Activated CD4-positive, alpha-beta T cell treated with anti-CD3 and anti-CD28 coated beads, Interleukin-2, Interleukin-4, amounts not matched to agents 100 ng/mL and 50 ng/mL, durations not matched to agents 16 hours and 8 hours (primary cell): ENCODE measurements around the gene MLKL.

Experiments used
- DNase-seq: peaks from one replicate; pipeline ENCODE4 v3.0.0-alpha.2; 2020; ENCODE audit warnings: low spot score

Gene MLKL

GRCh38 chr16:74650966-74651567 is 49.6 kb downstream of the MLKL start:
- no peak for DNase-seq

GRCh38 chr16:74649839-74650504 is 50.7 kb downstream of the MLKL start:
- DNase-seq = no peak

GRCh38 chr16:74641969-74642368 is 58.7 kb downstream of the MLKL start:
- DNase-seq = no peak

- DNase-seq = no peak
Observed at GRCh38 chr16:74637742-74638453, 62.8 kb downstream of the MLKL start.

GRCh38 chr16:74635303-74635702 is 65.4 kb downstream of the MLKL start:
- no peak for DNase-seq

DNA sequence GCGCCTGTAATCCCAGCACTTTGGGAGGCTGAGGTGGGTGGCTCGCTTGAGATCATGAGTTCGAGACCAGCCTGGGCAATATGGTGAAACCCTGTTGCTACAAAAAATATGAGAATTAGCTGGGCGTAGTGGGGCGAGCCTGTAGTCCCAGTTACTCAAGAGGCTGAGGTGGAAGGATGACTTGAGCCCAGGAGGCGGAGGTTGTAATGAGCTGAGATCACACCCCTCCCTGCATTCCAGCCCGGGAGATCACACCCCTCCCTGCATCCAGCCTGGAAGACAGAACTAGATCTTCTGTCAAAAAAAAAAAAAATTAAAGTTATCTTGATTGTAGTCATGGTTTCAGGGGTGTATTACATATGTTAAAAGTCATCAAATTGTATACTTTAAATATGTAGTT is 67.0 kb downstream of the MLKL start:
- no peak for DNase-seq

- DNase-seq = no peak
Observed at GRCh38 chr16:74627506-74628220, 73.0 kb downstream of the MLKL start.

DNA sequence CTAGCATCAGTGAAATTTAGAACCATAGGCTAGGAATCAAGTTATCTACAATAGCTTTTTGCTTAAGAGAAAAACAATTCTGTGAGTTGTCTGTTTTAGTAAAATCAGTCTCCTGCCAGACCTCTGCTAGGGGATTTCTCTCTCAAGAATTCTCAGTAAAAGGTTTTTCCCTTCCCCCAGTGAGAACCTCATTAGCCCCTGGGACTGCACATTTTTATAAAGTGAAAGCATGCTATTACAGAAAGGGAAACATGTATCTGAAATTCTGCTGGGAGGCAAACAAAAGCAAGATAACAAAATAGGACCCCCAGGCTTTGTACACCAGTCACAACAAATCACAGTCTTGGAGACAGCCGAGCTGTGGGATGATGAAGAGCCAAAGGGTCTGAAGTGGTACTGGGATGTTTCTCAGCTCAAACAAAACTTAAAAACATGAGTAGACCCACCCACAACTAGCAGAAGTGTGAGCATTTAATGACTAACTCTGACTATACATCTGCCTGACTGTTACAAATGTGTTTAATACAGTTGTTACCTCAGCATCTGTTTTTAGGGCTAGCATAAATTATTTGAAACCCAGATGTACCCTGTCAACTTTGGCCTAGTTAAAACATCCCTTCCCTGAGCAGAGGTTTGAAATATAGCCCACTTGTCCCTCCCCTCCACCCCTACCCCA is 73.8 kb downstream of the MLKL start:
- DNase-seq = peak; percentile 22

GRCh38 chr16:74625500-74626350 is 74.9 kb downstream of the MLKL start:
- DNase-seq = no peak

DNA sequence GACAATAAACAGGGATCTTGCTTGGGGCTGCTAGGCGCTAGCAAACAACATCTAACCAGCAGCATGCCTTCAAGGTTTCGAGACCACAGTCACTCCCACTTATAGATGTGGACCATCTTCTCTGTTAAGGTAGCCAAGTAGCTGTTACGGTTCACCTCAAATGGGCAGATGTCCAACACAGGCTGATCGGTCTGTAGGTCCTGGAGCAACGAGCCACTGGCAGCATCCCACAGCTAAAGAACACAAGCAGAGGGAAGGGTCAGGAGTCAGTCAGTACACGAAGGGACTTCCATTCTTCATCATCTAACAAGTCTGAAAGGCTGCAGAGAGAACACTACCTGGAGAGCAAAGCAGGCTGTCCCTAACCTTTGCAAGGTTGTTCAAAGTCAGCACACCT is 76.8 kb downstream of the MLKL start:
- no peak for DNase-seq

DNA sequence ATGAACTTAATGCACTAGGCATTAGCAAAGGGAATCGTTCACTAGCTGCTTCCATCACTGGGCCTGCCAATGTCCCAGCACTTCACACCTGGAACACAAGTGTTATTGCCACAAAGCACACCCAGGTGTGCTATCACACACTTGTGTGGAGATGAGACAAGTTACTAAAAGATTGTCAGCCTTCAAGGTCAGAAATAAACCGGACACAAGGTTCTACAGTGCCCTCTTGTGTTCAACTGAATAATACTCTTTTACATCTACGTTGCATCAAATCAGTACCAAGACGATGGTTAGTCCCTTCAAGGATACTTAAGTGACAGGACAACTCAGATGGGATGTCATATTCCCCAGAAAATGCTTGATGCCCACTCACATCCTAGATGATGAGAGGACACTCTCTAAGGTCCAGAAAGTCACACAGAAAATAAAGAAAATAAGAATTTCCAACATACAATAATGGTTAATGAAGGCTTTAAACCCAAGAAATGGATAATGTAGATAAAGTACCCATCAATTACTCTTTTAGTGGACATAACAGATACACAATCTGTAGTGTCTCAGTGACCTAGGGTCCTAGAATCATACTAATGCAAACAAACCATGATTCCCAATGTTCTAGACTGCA is 77.3 kb downstream of the MLKL start:
- peak; percentile 41 for DNase-seq

DNA sequence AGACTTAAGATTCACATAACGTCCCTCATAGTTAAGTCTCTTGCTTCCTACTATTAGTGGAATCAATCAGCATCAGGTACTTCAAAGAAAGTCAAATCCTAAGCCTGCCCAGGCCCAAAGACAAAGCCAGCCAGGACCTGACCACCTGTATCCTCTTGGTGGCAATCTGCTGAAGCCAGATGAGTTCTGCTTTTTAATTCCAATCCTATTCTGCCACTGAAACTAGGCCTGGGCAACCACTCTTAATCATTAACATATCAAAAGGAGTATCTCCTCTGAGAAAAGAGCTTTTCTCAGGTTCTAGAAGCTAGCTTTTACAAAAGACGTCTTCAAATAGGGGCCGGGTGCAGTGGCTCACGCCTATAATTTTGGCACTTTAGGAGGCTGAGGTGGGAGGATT is 78.7 kb downstream of the MLKL start:
- no peak for DNase-seq
